ENCODE data around the gene HAPLN1.

DNA sequence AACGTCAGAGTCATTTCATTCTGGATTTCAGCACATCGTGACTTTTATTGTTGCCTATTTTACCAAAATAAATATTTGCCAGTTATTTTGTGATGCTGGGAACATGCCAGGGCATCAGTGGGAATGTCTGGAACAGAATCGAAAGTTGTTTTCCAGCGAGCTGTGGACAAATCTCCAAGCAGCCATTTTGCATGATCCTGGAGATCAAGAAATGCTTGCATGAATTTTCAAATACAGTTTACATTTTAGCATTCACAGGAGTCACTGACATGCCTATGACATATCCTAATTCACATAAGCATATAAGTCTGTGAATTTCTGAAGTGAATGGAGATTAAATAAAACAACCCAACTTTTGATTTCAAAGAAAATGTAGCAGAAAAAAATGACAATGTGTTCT is 129.7 kb downstream of the HAPLN1 start:
- TF ChIP-seq, protein P1, sequence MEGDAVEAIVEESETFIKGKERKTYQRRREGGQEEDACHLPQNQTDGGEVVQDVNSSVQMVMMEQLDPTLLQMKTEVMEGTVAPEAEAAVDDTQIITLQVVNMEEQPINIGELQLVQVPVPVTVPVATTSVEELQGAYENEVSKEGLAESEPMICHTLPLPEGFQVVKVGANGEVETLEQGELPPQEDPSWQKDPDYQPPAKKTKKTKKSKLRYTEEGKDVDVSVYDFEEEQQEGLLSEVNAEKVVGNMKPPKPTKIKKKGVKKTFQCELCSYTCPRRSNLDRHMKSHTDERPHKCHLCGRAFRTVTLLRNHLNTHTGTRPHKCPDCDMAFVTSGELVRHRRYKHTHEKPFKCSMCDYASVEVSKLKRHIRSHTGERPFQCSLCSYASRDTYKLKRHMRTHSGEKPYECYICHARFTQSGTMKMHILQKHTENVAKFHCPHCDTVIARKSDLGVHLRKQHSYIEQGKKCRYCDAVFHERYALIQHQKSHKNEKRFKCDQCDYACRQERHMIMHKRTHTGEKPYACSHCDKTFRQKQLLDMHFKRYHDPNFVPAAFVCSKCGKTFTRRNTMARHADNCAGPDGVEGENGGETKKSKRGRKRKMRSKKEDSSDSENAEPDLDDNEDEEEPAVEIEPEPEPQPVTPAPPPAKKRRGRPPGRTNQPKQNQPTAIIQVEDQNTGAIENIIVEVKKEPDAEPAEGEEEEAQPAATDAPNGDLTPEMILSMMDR (IDR thresholded peaks at IDR 0.05 in 4 of 5, conservative IDR thresholded peaks at IDR 0.05 in 1 of 5) = no peak
- TF ChIP-seq POLR2A (IDR thresholded peaks at IDR 0.05) = no peak

All from gastrocnemius medialis (tissue), 4 donors.